ENCODE data around the gene DACT1. TPM values are rescaled to one million over a fixed set of nuclear protein-coding genes. Genes with fewer than 3 reads are reported as not detected.
A peak's percentile ranks its signal among the peaks of the same experiment; 100 is the strongest.

The DACT1 gene
- total and polyA plus RNA-seq, 9 donors, result 16.7 to 40.3 (median 27.1) TPM

DNA sequence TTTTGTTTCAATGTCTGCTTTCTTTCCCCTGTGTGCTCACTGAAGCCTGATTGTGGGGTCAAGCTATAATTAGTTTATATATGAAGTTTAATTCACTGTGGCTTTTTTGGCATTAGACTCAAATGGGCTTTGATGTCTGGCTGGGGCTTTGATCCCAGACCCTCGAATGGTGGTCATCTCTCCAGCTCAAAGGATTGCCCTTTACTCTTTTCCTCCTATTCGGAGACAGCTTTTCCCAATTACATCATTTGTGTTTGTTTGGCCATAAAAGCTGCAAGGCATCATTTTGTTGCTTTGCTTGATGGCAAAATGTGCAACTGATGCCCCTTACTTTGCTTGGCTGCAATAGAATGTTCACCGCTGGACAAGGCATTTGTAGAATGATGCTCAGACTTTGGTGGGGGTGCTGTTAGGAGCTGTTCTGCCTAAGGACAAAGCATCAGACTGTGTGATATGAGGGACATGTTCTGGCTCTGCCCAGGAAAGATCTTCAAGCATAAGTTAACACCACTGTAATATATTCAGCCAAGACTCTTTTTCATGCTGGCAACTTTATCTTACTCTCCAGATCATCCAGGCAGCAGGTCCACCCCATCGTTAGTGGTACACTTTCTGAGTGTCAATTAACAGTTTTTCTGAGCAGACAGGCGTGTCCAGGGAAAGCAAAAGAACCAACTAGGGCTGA lies 3.2 kb upstream of the DACT1 start:
- no peaks in the 10 kb centered on the region for H3K36me3 ChIP-seq (ENCODE audit: control insufficient read depth, insufficient read depth, low read length)
- 54% methylated on average over 2 of the region's 5 CpGs for WGBS (ENCODE audit: insufficient coverage)
- H3K4me3 ChIP-seq (ENCODE audit: low read length), result no peak overlapping the region
- H3K9me3 ChIP-seq (replicated peaks; ENCODE audit: control insufficient read depth, low read depth, low read length), result no peaks in the 10 kb centered on the region
- DNase-seq, result no peak
- peaks cover 13% of the 10 kb centered on the region for H3K4me1 ChIP-seq (ENCODE audit: control insufficient read depth, insufficient read depth, low read length)
- no peak overlapping the region for H3K27ac ChIP-seq (ENCODE audit: low read length)
- peaks cover 14% of the 10 kb centered on the region for H3K27me3 ChIP-seq (ENCODE audit: control insufficient read depth, insufficient read depth, low read length)

DNA sequence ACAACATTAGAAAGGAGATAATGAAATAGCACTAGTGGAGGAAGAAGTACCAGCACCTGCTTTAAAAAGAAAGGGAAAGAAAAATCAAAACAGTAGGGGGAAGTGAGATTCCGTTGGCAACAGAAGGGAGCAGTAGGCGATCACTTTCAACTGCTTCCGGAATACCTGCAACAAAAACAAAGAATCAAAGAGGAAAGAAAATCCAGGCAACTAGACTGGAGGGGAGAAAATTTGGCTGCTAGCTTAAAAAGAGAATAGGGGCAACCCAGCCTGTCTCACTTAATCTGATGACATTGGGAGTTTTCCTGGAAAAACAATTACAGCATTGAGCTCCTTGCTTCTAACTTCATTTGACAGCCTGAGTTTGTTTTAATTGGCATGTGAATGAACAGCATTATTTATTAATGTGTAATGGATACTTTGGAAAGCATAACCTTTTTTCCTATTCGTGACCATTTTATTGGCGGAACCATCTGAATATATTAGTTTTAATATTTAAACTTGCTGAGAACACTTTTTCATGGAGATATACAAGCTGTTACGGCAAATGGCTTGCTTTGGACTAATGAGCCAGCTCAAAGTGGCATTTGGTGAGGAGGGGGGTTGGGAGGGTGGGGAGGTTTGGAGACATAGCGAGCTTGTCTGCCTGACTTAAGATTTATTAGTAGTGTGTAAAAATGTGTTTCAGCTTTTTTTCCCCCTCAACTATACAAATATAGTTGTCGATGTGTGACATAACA lies 2.5 kb upstream of the DACT1 start:
- Histone ChIP-seq H3K27me3 (ENCODE audit: control insufficient read depth, insufficient read depth, low read length) (peaks cover 12% of the 10 kb centered on the region), H3K27ac (ENCODE audit: low read length) (no peak overlapping the region)
- peak; percentile 50 for DNase-seq

GRCh38 chr14:58636129-58636528 lies 1.6 kb upstream of the DACT1 start:
- WGBS (ENCODE audit: insufficient coverage), result no CpG with 5 or more reads among the region's 4 CpGs
- H3K4me1 ChIP-seq (ENCODE audit: control insufficient read depth, insufficient read depth, low read length), result peaks cover 15% of the 10 kb centered on the region
- no peak overlapping the region for H3K27ac ChIP-seq (ENCODE audit: low read length)
- H3K4me3 ChIP-seq (ENCODE audit: low read length), result no peak overlapping the region
- peaks cover 2% of the 10 kb centered on the region for H3K36me3 ChIP-seq (ENCODE audit: control insufficient read depth, insufficient read depth, low read length)
- no peak for DNase-seq
- no peaks in the 10 kb centered on the region for H3K9me3 ChIP-seq (replicated peaks; ENCODE audit: control insufficient read depth, low read depth, low read length)
- peaks cover 11% of the 10 kb centered on the region for H3K27me3 ChIP-seq (ENCODE audit: control insufficient read depth, insufficient read depth, low read length)

More for the DNA sequence above, 2.5 kb upstream of the DACT1 start:
- H3K9me3 ChIP-seq (replicated peaks; ENCODE audit: control insufficient read depth, low read depth, low read length), result no peaks in the 10 kb centered on the region
- no peak overlapping the region for H3K4me3 ChIP-seq (ENCODE audit: low read length)
- H3K36me3 ChIP-seq (ENCODE audit: control insufficient read depth, insufficient read depth, low read length), result no peaks in the 10 kb centered on the region
- peaks cover 13% of the 10 kb centered on the region for H3K4me1 ChIP-seq (ENCODE audit: control insufficient read depth, insufficient read depth, low read length)
- no CpG with 5 or more reads among the region's 8 CpGs for WGBS (ENCODE audit: insufficient coverage)

DNA sequence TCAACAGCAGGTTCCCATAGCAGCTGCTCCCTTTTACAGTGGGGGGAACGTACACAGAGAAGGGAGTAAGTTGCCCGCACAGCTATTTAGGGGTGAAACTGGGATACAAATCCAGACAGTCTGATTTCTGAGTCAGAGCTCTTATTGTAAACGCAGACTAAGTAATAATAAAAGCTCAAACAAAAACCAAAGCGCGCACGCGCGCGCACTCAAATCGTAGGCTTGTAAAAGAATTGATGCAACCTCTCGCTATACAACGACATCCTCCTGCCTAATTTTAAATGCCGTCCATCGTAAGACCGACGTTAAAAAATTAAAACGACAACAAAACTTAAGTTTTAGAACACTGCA lies 747 bp upstream of the DACT1 start:
- peak overlapping the region; percentile 92 for H3K27ac ChIP-seq (ENCODE audit: low read length)
- 0% methylated on average over 5 of the region's 17 CpGs for WGBS (ENCODE audit: insufficient coverage)
- no peaks in the 10 kb centered on the region for H3K9me3 ChIP-seq (replicated peaks; ENCODE audit: control insufficient read depth, low read depth, low read length)
- peaks cover 7% of the 10 kb centered on the region for H3K36me3 ChIP-seq (ENCODE audit: control insufficient read depth, insufficient read depth, low read length)
- peaks cover 15% of the 10 kb centered on the region for H3K4me1 ChIP-seq (ENCODE audit: control insufficient read depth, insufficient read depth, low read length)
- peak overlapping the region; percentile 61 for H3K4me3 ChIP-seq (ENCODE audit: low read length)
- peak; percentile 91 for DNase-seq
- peaks cover 5% of the 10 kb centered on the region for H3K27me3 ChIP-seq (ENCODE audit: control insufficient read depth, insufficient read depth, low read length)

- no peaks in the 10 kb centered on the region for H3K9me3 ChIP-seq (replicated peaks; ENCODE audit: control insufficient read depth, low read depth, low read length)
- H3K36me3 ChIP-seq (ENCODE audit: control insufficient read depth, insufficient read depth, low read length), result peaks cover 15% of the 10 kb centered on the region
- H3K4me1 ChIP-seq (ENCODE audit: control insufficient read depth, insufficient read depth, low read length), result peaks cover 15% of the 10 kb centered on the region
- peak overlapping the region; percentile 80 for H3K4me3 ChIP-seq (ENCODE audit: low read length)
- under 1% methylated on average over 55 of the region's 75 CpGs for WGBS (ENCODE audit: insufficient coverage)
- H3K27me3 ChIP-seq (ENCODE audit: control insufficient read depth, insufficient read depth, low read length), result peaks cover 4% of the 10 kb centered on the region
- DNase-seq, result peak; percentile 66
- H3K27ac ChIP-seq (ENCODE audit: low read length), result peak overlapping the region; percentile 93
Measured at GRCh38 chr14:58638231-58639197, 752 bp downstream of the DACT1 start.

- peak; percentile 60 for DNase-seq
- Histone ChIP-seq H3K4me3 (ENCODE audit: low read length) (peak overlapping the region; percentile 80), H3K36me3 (ENCODE audit: control insufficient read depth, insufficient read depth, low read length) (peaks cover 15% of the 10 kb centered on the region), H3K27me3 (ENCODE audit: control insufficient read depth, insufficient read depth, low read length) (peaks cover 2% of the 10 kb centered on the region), H3K9me3 (replicated peaks; ENCODE audit: control insufficient read depth, low read depth, low read length) (no peaks in the 10 kb centered on the region), H3K4me1 (ENCODE audit: control insufficient read depth, insufficient read depth, low read length) (peaks cover 15% of the 10 kb centered on the region), H3K27ac (ENCODE audit: low read length) (peak overlapping the region; percentile 93)
- WGBS (ENCODE audit: insufficient coverage), result no CpG with 5 or more reads among the region's 5 CpGs
Measured at GRCh38 chr14:58639198-58639565, 1.4 kb downstream of the DACT1 start.

- Histone ChIP-seq H3K36me3 (ENCODE audit: control insufficient read depth, insufficient read depth, low read length) (peaks cover 17% of the 10 kb centered on the region), H3K9me3 (replicated peaks; ENCODE audit: control insufficient read depth, low read depth, low read length) (no peaks in the 10 kb centered on the region), H3K27ac (ENCODE audit: low read length) (peak overlapping the region; percentile 93), H3K4me1 (ENCODE audit: control insufficient read depth, insufficient read depth, low read length) (peaks cover 13% of the 10 kb centered on the region), H3K4me3 (ENCODE audit: low read length) (peak overlapping the region; percentile 80), H3K27me3 (ENCODE audit: control insufficient read depth, insufficient read depth, low read length) (no peaks in the 10 kb centered on the region)
- WGBS (ENCODE audit: insufficient coverage), result 0% methylated on average over 1 of the region's 5 CpGs
- DNase-seq, result peak; percentile 95
Measured at GRCh38 chr14:58639842-58640484, 2.2 kb downstream of the DACT1 start.

DNA sequence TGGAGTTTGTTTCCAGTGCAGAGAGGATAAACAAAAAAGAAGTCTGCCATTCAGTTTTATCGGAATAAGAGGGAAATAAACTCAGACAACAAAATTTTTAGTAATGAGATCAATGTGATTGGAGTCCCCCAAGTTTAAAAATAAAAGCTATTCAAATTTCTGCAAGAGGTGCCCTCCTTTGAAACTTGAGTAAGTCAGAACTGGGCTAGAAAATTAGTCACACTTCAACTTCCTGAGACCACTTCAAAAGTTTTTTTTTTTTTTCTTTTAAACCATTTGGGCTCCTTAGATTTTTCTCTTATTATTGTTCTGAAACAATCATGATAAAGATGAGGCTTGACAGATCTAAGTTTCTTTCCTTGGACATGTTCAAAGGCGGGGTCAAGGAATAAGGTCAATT lies 3.2 kb downstream of the DACT1 start:
- Histone ChIP-seq H3K4me3 (ENCODE audit: low read length) (no peak overlapping the region), H3K4me1 (ENCODE audit: control insufficient read depth, insufficient read depth, low read length) (peaks cover 13% of the 10 kb centered on the region), H3K9me3 (replicated peaks; ENCODE audit: control insufficient read depth, low read depth, low read length) (no peaks in the 10 kb centered on the region), H3K27ac (ENCODE audit: low read length) (no peak overlapping the region), H3K36me3 (ENCODE audit: control insufficient read depth, insufficient read depth, low read length) (peaks cover 27% of the 10 kb centered on the region), H3K27me3 (ENCODE audit: control insufficient read depth, insufficient read depth, low read length) (no peaks in the 10 kb centered on the region)
- no CpG with 5 or more reads among the region's 2 CpGs for WGBS (ENCODE audit: insufficient coverage)
- no peak for DNase-seq

GRCh38 chr14:58641509-58641908 lies 3.7 kb downstream of the DACT1 start:
- Histone ChIP-seq H3K27me3 (ENCODE audit: control insufficient read depth, insufficient read depth, low read length) (no peaks in the 10 kb centered on the region), H3K4me3 (ENCODE audit: low read length) (no peak overlapping the region), H3K36me3 (ENCODE audit: control insufficient read depth, insufficient read depth, low read length) (peaks cover 31% of the 10 kb centered on the region), H3K9me3 (replicated peaks; ENCODE audit: control insufficient read depth, low read depth, low read length) (no peaks in the 10 kb centered on the region), H3K27ac (ENCODE audit: low read length) (no peak overlapping the region), H3K4me1 (ENCODE audit: control insufficient read depth, insufficient read depth, low read length) (peaks cover 13% of the 10 kb centered on the region)
- DNase-seq, result no peak
- no CpG with 5 or more reads among the region's 5 CpGs for WGBS (ENCODE audit: insufficient coverage)
